A549 (cell line): ENCODE measurements around the gene OR10X1.

Experiments
- CTCF ChIP-seq: fragments of >200 bp; sonication (Bioruptor Twin); formaldehyde crosslinking; IDR thresholded peaks from 3 replicates; pipeline ENCODE4 v1.5.1; 2016
- EP300 ChIP-seq, 2 experiments: fragments of >200 bp; sonication (Bioruptor Twin); formaldehyde crosslinking; IDR thresholded peaks; 2 replicates in 1 of 2; 3 replicates in 1 of 2; pipeline ENCODE4 v1.6.1; 2016 to 2017
- FOSB ChIP-seq: fragments of 250-450 bp; sonication (Bioruptor Pico); IDR thresholded peaks from 2 replicates; pipeline ENCODE4 v1.5.0; 2020; ENCODE audit warnings: mild to moderate bottlenecking, moderate library complexity
- FOXS1 ChIP-seq: fragments of 250-450 bp; sonication (Bioruptor Pico); IDR thresholded peaks from 2 replicates; pipeline ENCODE4 v1.5.0; 2020; ENCODE audit warnings: mild to moderate bottlenecking, moderate library complexity
- JUNB ChIP-seq: fragments of >200 bp; sonication (Bioruptor Twin); formaldehyde crosslinking; IDR thresholded peaks from 2 replicates; pipeline ENCODE4 v1.6.1; 2016
- POLR2A ChIP-seq: IDR thresholded peaks from 2 replicates; pipeline ENCODE4 v1.6.1; 2012; ENCODE audit warnings: mild to moderate bottlenecking, low read length
- REST ChIP-seq: fragments of 200-600 bp; sonication (generic); IDR thresholded peaks from 2 replicates; pipeline ENCODE4 v1.6.1; 2016; ENCODE audit warnings: antibody characterized with exemption, mild to moderate bottlenecking, moderate library complexity
- TF ChIP-seq, protein P1 (sequence below): IDR thresholded peaks from 2 replicates; pipeline ENCODE4 v1.6.1; 2012

DNA sequence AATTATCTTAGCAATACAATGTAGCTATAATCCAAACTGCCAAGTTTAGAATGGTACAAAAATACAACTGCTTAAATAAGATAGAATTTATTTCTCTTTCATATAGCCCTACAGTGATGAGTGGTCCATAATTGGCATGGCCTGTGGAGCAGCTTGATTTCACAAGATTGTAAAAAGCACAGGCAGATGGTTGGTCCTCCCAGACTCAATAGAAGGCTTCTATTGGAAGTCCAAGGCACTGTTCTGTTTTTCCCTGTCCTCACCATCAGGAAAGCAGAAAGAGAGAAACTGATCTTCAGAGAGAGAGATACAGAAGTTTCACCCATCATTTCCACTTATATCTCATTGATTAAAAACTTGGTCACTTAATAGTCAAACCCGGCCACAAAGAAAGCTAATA, 7.5 kb downstream of the OR10X1 start:
- TF ChIP-seq POLR2A = no peak
- TF ChIP-seq EP300 (IDR thresholded peaks at IDR 0.05) = no peak
- no peak for TF ChIP-seq CTCF
- TF ChIP-seq, protein P1, sequence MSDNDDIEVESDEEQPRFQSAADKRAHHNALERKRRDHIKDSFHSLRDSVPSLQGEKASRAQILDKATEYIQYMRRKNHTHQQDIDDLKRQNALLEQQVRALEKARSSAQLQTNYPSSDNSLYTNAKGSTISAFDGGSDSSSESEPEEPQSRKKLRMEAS = no peak
- TF ChIP-seq REST = no peak
- no peak for TF ChIP-seq JUNB
- no peak for TF ChIP-seq FOSB (CRISPR knock-in tag)
- TF ChIP-seq FOXS1 (CRISPR knock-in tag) = no peak
